Endothelial cell of umbilical vein (primary cell): Measurements from ENCODE around the gene SLC16A8. TPM values are rescaled to one million over a fixed set of nuclear protein-coding genes. Genes with fewer than 3 reads are reported as not detected.

Source experiments
- BruUV-seq: library from RNA; stranded (reverse); fragments of 400-500 nt; replicated peaks from 2 replicates; lab custom pipeline; 2021; lab: Mats Ljungman, UMichigan
- CTCF ChIA-PET: fragments of 300-600, 350-600 bp; sonication (Branson Sonifier 250); formaldehyde crosslinking; loops from one replicate; lab custom pipeline; 2021; ENCODE audit warnings: antibody characterized with exemption, inconsistent platforms; lab: Charles Lee
- POLR2A ChIA-PET: fragments of 300-600, 350-600 bp; sonication (Branson Sonifier 250); formaldehyde crosslinking; loops from one replicate; lab custom pipeline; 2021; ENCODE audit warnings: antibody characterized with exemption, inconsistent platforms; lab: Charles Lee
- DNase-seq: peaks from one replicate; pipeline ENCODE4 v3.0.0-alpha.2; 2011; ENCODE audit warnings: low read depth, low spot score
- FAIRE-seq: peaks from 2 replicates; lab custom pipeline; 2011; peaks lifted over from hg19 to GRCh38; lab: Jason Lieb, UNC
- H2AFZ ChIP-seq: 2 replicates; pipeline ENCODE4 v1.6.0; 2012; ENCODE audit warnings: low read depth, low read length, control low read depth, inconsistent platforms
- H3K27ac ChIP-seq: 2 replicates; pipeline ENCODE4 v1.5.1; 2011; ENCODE audit warnings: low read depth, mild to moderate bottlenecking, control low read depth, low read length, moderate library complexity; ENCODE audit not compliant: insufficient read depth
- H3K27me3 ChIP-seq, 2 experiments: 2 replicates each; pipeline versions ENCODE4 v1.6.0 to v1.6.1; 2011; ENCODE audit warnings: low read length in 2 of 2, mixed read lengths in 1 of 2; ENCODE audit not compliant: control insufficient read depth in 2 of 2, insufficient read depth in 2 of 2
- H3K36me3 ChIP-seq, 2 experiments: 2 replicates in 1 of 2; 3 replicates in 1 of 2; pipeline ENCODE4 v1.5.1; 2011; ENCODE audit warnings: low read length in 2 of 2, mild to moderate bottlenecking in 1 of 2, moderate library complexity in 1 of 2; ENCODE audit not compliant: control insufficient read depth in 2 of 2, insufficient read depth in 2 of 2; ENCODE audit errors: extremely low read depth in 1 of 2
- H3K4me1 ChIP-seq: 3 replicates; pipeline ENCODE4 v1.5.1; 2011; ENCODE audit warnings: mild to moderate bottlenecking, low read length; ENCODE audit not compliant: control insufficient read depth, insufficient read depth; ENCODE audit errors: extremely low read depth
- H3K4me2 ChIP-seq: 2 replicates; pipeline ENCODE4 v1.6.1; 2011; ENCODE audit warnings: low read length, control low read depth, mixed read lengths; ENCODE audit not compliant: insufficient read depth
- H3K4me3 ChIP-seq, 3 experiments: fragments of 200-600 bp in 1 of 3; sonication (generic), shearing (Covaris generic) in 1 of 3; replicated peaks in 1 of 3; 2 replicates each; pipeline ENCODE4 v1.5.1; 2011 to 2016; ENCODE audit warnings: control low read depth in 3 of 3, low read length in 3 of 3, mild to moderate bottlenecking in 2 of 3, inconsistent platforms in 1 of 3, low read depth in 1 of 3, moderate library complexity in 1 of 3; ENCODE audit not compliant: insufficient read depth in 1 of 3
- H3K79me2 ChIP-seq: 2 replicates; pipeline ENCODE4 v1.6.0; 2012; ENCODE audit warnings: low read length, inconsistent platforms; ENCODE audit not compliant: control insufficient read depth, insufficient read depth
- H3K9ac ChIP-seq: replicated peaks from 2 replicates; pipeline ENCODE3; 2011; ENCODE audit warnings: low read length, control low read depth; ENCODE audit not compliant: insufficient read depth; ENCODE audit errors: extremely low read depth
- H3K9me1 ChIP-seq: replicated peaks from 3 replicates; pipeline ENCODE4 v1.6.0; 2011; ENCODE audit warnings: mild to moderate bottlenecking, low read length; ENCODE audit not compliant: control insufficient read depth, insufficient read depth; ENCODE audit errors: extremely low read depth
- H3K9me3 ChIP-seq: replicated peaks from 2 replicates; pipeline ENCODE4 v1.5.1; 2012; ENCODE audit warnings: low read length, inconsistent platforms; ENCODE audit not compliant: control insufficient read depth, insufficient read depth
- H4K20me1 ChIP-seq: replicated peaks from 2 replicates; pipeline ENCODE3; 2011; ENCODE audit warnings: mild to moderate bottlenecking, low read length; ENCODE audit not compliant: control insufficient read depth, insufficient read depth; ENCODE audit errors: extremely low read depth
- EZH2 ChIP-seq: IDR thresholded peaks from 2 replicates; pipeline ENCODE4 v1.6.1; 2012; ENCODE audit warnings: borderline replicate concordance, low read depth, mild to moderate bottlenecking, moderate library complexity, low read length, inconsistent platforms; ENCODE audit not compliant: severe bottlenecking
- FOS ChIP-seq: IDR thresholded peaks from 2 replicates; pipeline ENCODE4 v1.6.1; 2011; ENCODE audit warnings: mild to moderate bottlenecking, low read length, moderate library complexity, borderline replicate concordance; ENCODE audit not compliant: insufficient read depth
- GATA2 ChIP-seq: IDR thresholded peaks from 2 replicates; pipeline ENCODE4 v1.7.0; 2011; ENCODE audit warnings: low read depth, mild to moderate bottlenecking, moderate library complexity, mixed read lengths, low read length; ENCODE audit not compliant: insufficient read length, insufficient read depth
- JUN ChIP-seq: IDR thresholded peaks from 2 replicates; pipeline ENCODE4 v1.6.1; 2011; ENCODE audit warnings: borderline replicate concordance, low read depth; ENCODE audit not compliant: insufficient read length, insufficient read depth
- MYC ChIP-seq: IDR thresholded peaks from one replicate; pipeline ENCODE4 v1.6.1; 2011; ENCODE audit warnings: mild to moderate bottlenecking, low read depth, low read length
- POLR2A ChIP-seq: IDR thresholded peaks from 2 replicates; pipeline ENCODE4 v1.6.1; 2012; ENCODE audit warnings: low read depth, mild to moderate bottlenecking, control low read depth, low read length
- POLR2AphosphoS5 ChIP-seq: IDR thresholded peaks from 2 replicates; pipeline ENCODE4 v1.6.1; 2012; ENCODE audit warnings: low read depth, mild to moderate bottlenecking, control low read depth, low read length, moderate library complexity; ENCODE audit not compliant: insufficient read depth
- dilution Hi-C: fragments of 300-500 bp; cut with MboI; formaldehyde crosslinking; loops from one replicate; pipeline ENCODE4 v1.15.0; 2019; ENCODE audit warnings: low sequenced_read_pairs; ENCODE audit not compliant: extremely low pct_ligation_motif_present
- intact Hi-C: fragments of 100-400 bp; cut with micrococcal nuclease; formaldehyde crosslinking; loops from one replicate; pipeline ENCODE4 v1.10.0; 2022
- polyA plus RNA-seq, 4 experiments: library from polyadenylated mRNA; depleted of rRNA in 3 of 4; stranded (reverse) in 3 of 4; unstranded in 1 of 4; fragments of >200 nt; gene quantifications; 2 replicates each; pipeline versions ENCODE4 v1.2.1 to v1.2.3, GENCODE V29; 2011 to 2012; ENCODE audit warnings: missing spikeins in 1 of 4
- total RNA-seq: library from RNA; stranded (reverse); gene quantifications from 2 replicates; pipeline ENCODE4 v1.2.3, GENCODE V29; 2021
- TF ChIP-seq, protein P1 (sequence below), 2 donors: IDR thresholded peaks; 1 replicate in 1 of 2; 2 replicates in 1 of 2; pipeline ENCODE4 v1.5.1; 2011; ENCODE audit warnings: low read length in 2 of 2, mild to moderate bottlenecking in 2 of 2, moderate library complexity in 2 of 2, control low read depth in 1 of 2, inconsistent platforms in 1 of 2, low read depth in 1 of 2; ENCODE audit not compliant: insufficient read depth in 1 of 2; ENCODE audit errors: extremely low read depth in 1 of 2
- TF ChIP-seq, protein P2 (sequence below): IDR thresholded peaks from 2 replicates; pipeline ENCODE4 v1.6.1; 2011; ENCODE audit not compliant: insufficient read depth, insufficient read length

Gene SLC16A8
- total and polyA plus RNA-seq, 2 donors (not counting 3 experiments of a cell fraction or from before 2014, with no cell fraction given), result 0.14 TPM; not detected in 1

DNA sequence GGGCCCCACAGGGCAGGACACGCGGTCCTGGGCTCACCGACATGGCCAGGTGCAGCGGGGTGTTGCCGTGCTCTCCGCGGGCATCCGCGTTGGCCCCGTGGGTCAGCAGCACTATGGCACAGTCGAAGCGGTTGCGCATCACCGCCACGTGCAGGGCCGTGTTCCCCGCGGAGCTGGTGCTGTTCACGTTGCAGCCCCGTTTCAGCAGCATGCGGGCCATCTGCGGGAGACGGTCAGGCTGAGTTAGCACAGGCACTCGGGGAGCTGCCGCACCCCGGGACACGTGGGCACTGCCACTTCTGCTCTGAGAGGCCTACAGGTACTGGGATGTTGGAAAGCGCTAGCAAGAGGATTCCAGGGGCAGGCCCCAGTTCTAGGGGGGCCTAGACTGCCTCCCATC, 48.8 kb upstream of the SLC16A8 start:
- no peak overlapping the region for H2AFZ ChIP-seq
- H3K9ac ChIP-seq, result no peak overlapping the region
- no peak for TF ChIP-seq JUN
- no peak for TF ChIP-seq POLR2A
- H3K4me2 ChIP-seq, result no peak overlapping the region
- FAIRE-seq, result no peak
- dilution Hi-C loops (no loop called here), intact Hi-C loops (no loop called here)
- peaks cover 7% of the 10 kb centered on the region for H3K4me1 ChIP-seq
- no peaks in the 10 kb centered on the region for H3K36me3 ChIP-seq
- no peaks in the 10 kb centered on the region for H3K9me1 ChIP-seq
- ChIA-PET CTCF (interaction anchor here (0.9 to 1.4 kb wide), 2 partner anchors 18 to 26 kb away, joined by 3 to 4 read pairs; no protein-coding TSS in a partner anchor), POLR2A (no interaction called here)
- BruUV-seq, result no TSS peak
- no peak overlapping the region for H3K4me3 ChIP-seq
- DNase-seq, result no peak
- no peaks in the 10 kb centered on the region for H3K27me3 ChIP-seq
- H3K79me2 ChIP-seq, result no peaks in the 10 kb centered on the region
- no peak overlapping the region for H3K27ac ChIP-seq
- no peaks in the 10 kb centered on the region for H4K20me1 ChIP-seq
- H3K9me3 ChIP-seq, result no peaks in the 10 kb centered on the region

DNA sequence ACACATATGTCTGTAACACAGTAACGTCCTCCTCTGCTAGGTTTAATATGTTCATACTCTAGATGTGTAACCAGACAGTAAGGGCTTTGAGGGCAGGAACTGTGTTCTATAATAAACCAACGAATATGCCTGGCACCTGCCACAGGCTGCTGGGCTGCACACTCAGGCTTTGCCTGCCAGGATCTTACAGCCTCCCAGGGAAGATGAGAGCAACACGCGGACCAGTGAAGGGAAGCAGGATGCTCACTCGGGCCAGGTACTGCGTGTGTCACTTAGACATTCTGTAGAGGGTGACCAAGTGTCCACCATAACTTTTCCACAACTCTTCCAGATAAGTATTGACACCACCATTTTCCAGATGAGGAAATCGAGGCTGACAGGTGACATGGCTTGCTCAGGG, 48.2 kb upstream of the SLC16A8 start:
- Histone ChIP-seq H3K9me3 (no peaks in the 10 kb centered on the region), H2AFZ (no peak overlapping the region), H3K27me3 (no peaks in the 10 kb centered on the region), H3K4me3 (no peak overlapping the region), H3K4me1 (peaks cover 7% of the 10 kb centered on the region), H3K9ac (no peak overlapping the region), H3K36me3 (no peaks in the 10 kb centered on the region), H4K20me1 (no peaks in the 10 kb centered on the region), H3K4me2 (no peak overlapping the region), H3K9me1 (no peaks in the 10 kb centered on the region), H3K27ac (no peak overlapping the region), H3K79me2 (no peaks in the 10 kb centered on the region)
- DNase-seq, result no peak
- CTCF ChIA-PET, result no interaction called here
- BruUV-seq, result no TSS peak
- TF ChIP-seq EZH2, result no peak
- TF ChIP-seq, protein P1, sequence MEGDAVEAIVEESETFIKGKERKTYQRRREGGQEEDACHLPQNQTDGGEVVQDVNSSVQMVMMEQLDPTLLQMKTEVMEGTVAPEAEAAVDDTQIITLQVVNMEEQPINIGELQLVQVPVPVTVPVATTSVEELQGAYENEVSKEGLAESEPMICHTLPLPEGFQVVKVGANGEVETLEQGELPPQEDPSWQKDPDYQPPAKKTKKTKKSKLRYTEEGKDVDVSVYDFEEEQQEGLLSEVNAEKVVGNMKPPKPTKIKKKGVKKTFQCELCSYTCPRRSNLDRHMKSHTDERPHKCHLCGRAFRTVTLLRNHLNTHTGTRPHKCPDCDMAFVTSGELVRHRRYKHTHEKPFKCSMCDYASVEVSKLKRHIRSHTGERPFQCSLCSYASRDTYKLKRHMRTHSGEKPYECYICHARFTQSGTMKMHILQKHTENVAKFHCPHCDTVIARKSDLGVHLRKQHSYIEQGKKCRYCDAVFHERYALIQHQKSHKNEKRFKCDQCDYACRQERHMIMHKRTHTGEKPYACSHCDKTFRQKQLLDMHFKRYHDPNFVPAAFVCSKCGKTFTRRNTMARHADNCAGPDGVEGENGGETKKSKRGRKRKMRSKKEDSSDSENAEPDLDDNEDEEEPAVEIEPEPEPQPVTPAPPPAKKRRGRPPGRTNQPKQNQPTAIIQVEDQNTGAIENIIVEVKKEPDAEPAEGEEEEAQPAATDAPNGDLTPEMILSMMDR (IDR thresholded peaks at IDR 0.05; ENCODE audit: extremely low read depth in 1 of 2, insufficient read depth in 1 of 2, low read depth in 1 of 2, low read length in 2 of 2), result no peak
- TF ChIP-seq MYC, result no peak
- TF ChIP-seq, protein P2, sequence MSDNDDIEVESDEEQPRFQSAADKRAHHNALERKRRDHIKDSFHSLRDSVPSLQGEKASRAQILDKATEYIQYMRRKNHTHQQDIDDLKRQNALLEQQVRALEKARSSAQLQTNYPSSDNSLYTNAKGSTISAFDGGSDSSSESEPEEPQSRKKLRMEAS, result no peak
- no peak for TF ChIP-seq POLR2A
- no peak for TF ChIP-seq JUN
- no peak for TF ChIP-seq FOS
- no peak for TF ChIP-seq POLR2AphosphoS5
- no peak for TF ChIP-seq GATA2
- dilution Hi-C loops, result no loop called here
- FAIRE-seq, result no peak
- intact Hi-C loops, result no loop called here
- POLR2A ChIA-PET, result no interaction called here
